Endothelial cell of umbilical vein (primary cell): ENCODE data around the gene LRAT. TPM values are rescaled to one million over a fixed set of nuclear protein-coding genes. Genes with fewer than 3 reads are reported as not detected.

Experiments used
- BruUV-seq: library from RNA; stranded (reverse); fragments of 400-500 nt; replicated peaks from 2 replicates; lab custom pipeline; 2021; lab: Mats Ljungman, UMichigan
- CTCF ChIA-PET: fragments of 300-600, 350-600 bp; sonication (Branson Sonifier 250); formaldehyde crosslinking; loops from one replicate; lab custom pipeline; 2021; ENCODE audit warnings: antibody characterized with exemption, inconsistent platforms; lab: Charles Lee
- POLR2A ChIA-PET: fragments of 300-600, 350-600 bp; sonication (Branson Sonifier 250); formaldehyde crosslinking; loops from one replicate; lab custom pipeline; 2021; ENCODE audit warnings: antibody characterized with exemption, inconsistent platforms; lab: Charles Lee
- DNase-seq: peaks from one replicate; pipeline ENCODE4 v3.0.0-alpha.2; 2011; ENCODE audit warnings: low read depth, low spot score
- FAIRE-seq: peaks from 2 replicates; lab custom pipeline; 2011; peaks lifted over from hg19 to GRCh38; lab: Jason Lieb, UNC
- H2AFZ ChIP-seq: 2 replicates; pipeline ENCODE4 v1.6.0; 2012; ENCODE audit warnings: low read depth, low read length, control low read depth, inconsistent platforms
- H3K27ac ChIP-seq: 2 replicates; pipeline ENCODE4 v1.5.1; 2011; ENCODE audit warnings: low read depth, mild to moderate bottlenecking, control low read depth, low read length, moderate library complexity; ENCODE audit not compliant: insufficient read depth
- H3K27me3 ChIP-seq, 2 experiments: 2 replicates each; pipeline versions ENCODE4 v1.6.0 to v1.6.1; 2011; ENCODE audit warnings: low read length in 2 of 2, mixed read lengths in 1 of 2; ENCODE audit not compliant: control insufficient read depth in 2 of 2, insufficient read depth in 2 of 2
- H3K36me3 ChIP-seq, 2 experiments: 2 replicates in 1 of 2; 3 replicates in 1 of 2; pipeline ENCODE4 v1.5.1; 2011; ENCODE audit warnings: low read length in 2 of 2, mild to moderate bottlenecking in 1 of 2, moderate library complexity in 1 of 2; ENCODE audit not compliant: control insufficient read depth in 2 of 2, insufficient read depth in 2 of 2; ENCODE audit errors: extremely low read depth in 1 of 2
- H3K4me1 ChIP-seq: 3 replicates; pipeline ENCODE4 v1.5.1; 2011; ENCODE audit warnings: mild to moderate bottlenecking, low read length; ENCODE audit not compliant: control insufficient read depth, insufficient read depth; ENCODE audit errors: extremely low read depth
- H3K4me2 ChIP-seq: 2 replicates; pipeline ENCODE4 v1.6.1; 2011; ENCODE audit warnings: low read length, control low read depth, mixed read lengths; ENCODE audit not compliant: insufficient read depth
- H3K4me3 ChIP-seq, 3 experiments: fragments of 200-600 bp in 1 of 3; sonication (generic), shearing (Covaris generic) in 1 of 3; replicated peaks in 1 of 3; 2 replicates each; pipeline ENCODE4 v1.5.1; 2011 to 2016; ENCODE audit warnings: control low read depth in 3 of 3, low read length in 3 of 3, mild to moderate bottlenecking in 2 of 3, inconsistent platforms in 1 of 3, low read depth in 1 of 3, moderate library complexity in 1 of 3; ENCODE audit not compliant: insufficient read depth in 1 of 3
- H3K79me2 ChIP-seq: 2 replicates; pipeline ENCODE4 v1.6.0; 2012; ENCODE audit warnings: low read length, inconsistent platforms; ENCODE audit not compliant: control insufficient read depth, insufficient read depth
- H3K9ac ChIP-seq: replicated peaks from 2 replicates; pipeline ENCODE3; 2011; ENCODE audit warnings: low read length, control low read depth; ENCODE audit not compliant: insufficient read depth; ENCODE audit errors: extremely low read depth
- H3K9me1 ChIP-seq: replicated peaks from 3 replicates; pipeline ENCODE4 v1.6.0; 2011; ENCODE audit warnings: mild to moderate bottlenecking, low read length; ENCODE audit not compliant: control insufficient read depth, insufficient read depth; ENCODE audit errors: extremely low read depth
- H3K9me3 ChIP-seq: replicated peaks from 2 replicates; pipeline ENCODE4 v1.5.1; 2012; ENCODE audit warnings: low read length, inconsistent platforms; ENCODE audit not compliant: control insufficient read depth, insufficient read depth
- H4K20me1 ChIP-seq: replicated peaks from 2 replicates; pipeline ENCODE3; 2011; ENCODE audit warnings: mild to moderate bottlenecking, low read length; ENCODE audit not compliant: control insufficient read depth, insufficient read depth; ENCODE audit errors: extremely low read depth
- EZH2 ChIP-seq: IDR thresholded peaks from 2 replicates; pipeline ENCODE4 v1.6.1; 2012; ENCODE audit warnings: borderline replicate concordance, low read depth, mild to moderate bottlenecking, moderate library complexity, low read length, inconsistent platforms; ENCODE audit not compliant: severe bottlenecking
- GATA2 ChIP-seq: IDR thresholded peaks from 2 replicates; pipeline ENCODE4 v1.7.0; 2011; ENCODE audit warnings: low read depth, mild to moderate bottlenecking, moderate library complexity, mixed read lengths, low read length; ENCODE audit not compliant: insufficient read length, insufficient read depth
- JUN ChIP-seq: IDR thresholded peaks from 2 replicates; pipeline ENCODE4 v1.6.1; 2011; ENCODE audit warnings: borderline replicate concordance, low read depth; ENCODE audit not compliant: insufficient read length, insufficient read depth
- POLR2AphosphoS5 ChIP-seq: IDR thresholded peaks from 2 replicates; pipeline ENCODE4 v1.6.1; 2012; ENCODE audit warnings: low read depth, mild to moderate bottlenecking, control low read depth, low read length, moderate library complexity; ENCODE audit not compliant: insufficient read depth
- dilution Hi-C: fragments of 300-500 bp; cut with MboI; formaldehyde crosslinking; loops from one replicate; pipeline ENCODE4 v1.15.0; 2019; ENCODE audit warnings: low sequenced_read_pairs; ENCODE audit not compliant: extremely low pct_ligation_motif_present
- intact Hi-C: fragments of 100-400 bp; cut with micrococcal nuclease; formaldehyde crosslinking; loops from one replicate; pipeline ENCODE4 v1.10.0; 2022
- polyA plus RNA-seq, 4 experiments: library from polyadenylated mRNA; depleted of rRNA in 3 of 4; stranded (reverse) in 3 of 4; unstranded in 1 of 4; fragments of >200 nt; gene quantifications; 2 replicates each; pipeline versions ENCODE4 v1.2.1 to v1.2.3, GENCODE V29; 2011 to 2012; ENCODE audit warnings: missing spikeins in 1 of 4
- total RNA-seq: library from RNA; stranded (reverse); gene quantifications from 2 replicates; pipeline ENCODE4 v1.2.3, GENCODE V29; 2021
- TF ChIP-seq, protein P1 (sequence below), 2 donors: IDR thresholded peaks; 1 replicate in 1 of 2; 2 replicates in 1 of 2; pipeline ENCODE4 v1.5.1; 2011; ENCODE audit warnings: low read length in 2 of 2, mild to moderate bottlenecking in 2 of 2, moderate library complexity in 2 of 2, control low read depth in 1 of 2, inconsistent platforms in 1 of 2, low read depth in 1 of 2; ENCODE audit not compliant: insufficient read depth in 1 of 2; ENCODE audit errors: extremely low read depth in 1 of 2
- TF ChIP-seq, protein P2 (sequence below): IDR thresholded peaks from 2 replicates; pipeline ENCODE4 v1.6.1; 2011; ENCODE audit not compliant: insufficient read depth, insufficient read length

The LRAT gene
- total and polyA plus RNA-seq, 2 donors (not counting 3 experiments of a cell fraction or from before 2014, with no cell fraction given): not detected

DNA sequence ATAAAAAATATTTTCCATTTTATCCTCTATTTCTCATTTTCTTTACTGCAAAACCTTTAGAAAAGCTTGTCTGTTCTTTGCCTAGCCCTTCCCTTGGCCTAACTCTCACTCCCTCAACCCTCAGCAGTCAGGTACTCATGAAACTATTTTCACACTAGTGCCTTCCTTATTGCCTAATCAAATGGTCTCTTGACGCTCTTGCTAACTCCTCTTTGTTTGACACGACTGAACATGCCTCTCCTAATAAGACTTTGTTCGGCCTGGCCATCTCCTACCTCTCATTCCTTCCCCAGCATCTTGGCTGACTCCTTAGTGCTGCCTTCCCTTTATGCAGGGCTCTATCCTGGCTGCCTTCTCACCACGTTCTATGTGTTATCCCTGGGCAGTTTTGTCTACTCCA is 11.1 kb upstream of the LRAT start:
- no peak for TF ChIP-seq JUN
- no peak for TF ChIP-seq GATA2
- TF ChIP-seq POLR2AphosphoS5: no peak
- TF ChIP-seq, protein P1, sequence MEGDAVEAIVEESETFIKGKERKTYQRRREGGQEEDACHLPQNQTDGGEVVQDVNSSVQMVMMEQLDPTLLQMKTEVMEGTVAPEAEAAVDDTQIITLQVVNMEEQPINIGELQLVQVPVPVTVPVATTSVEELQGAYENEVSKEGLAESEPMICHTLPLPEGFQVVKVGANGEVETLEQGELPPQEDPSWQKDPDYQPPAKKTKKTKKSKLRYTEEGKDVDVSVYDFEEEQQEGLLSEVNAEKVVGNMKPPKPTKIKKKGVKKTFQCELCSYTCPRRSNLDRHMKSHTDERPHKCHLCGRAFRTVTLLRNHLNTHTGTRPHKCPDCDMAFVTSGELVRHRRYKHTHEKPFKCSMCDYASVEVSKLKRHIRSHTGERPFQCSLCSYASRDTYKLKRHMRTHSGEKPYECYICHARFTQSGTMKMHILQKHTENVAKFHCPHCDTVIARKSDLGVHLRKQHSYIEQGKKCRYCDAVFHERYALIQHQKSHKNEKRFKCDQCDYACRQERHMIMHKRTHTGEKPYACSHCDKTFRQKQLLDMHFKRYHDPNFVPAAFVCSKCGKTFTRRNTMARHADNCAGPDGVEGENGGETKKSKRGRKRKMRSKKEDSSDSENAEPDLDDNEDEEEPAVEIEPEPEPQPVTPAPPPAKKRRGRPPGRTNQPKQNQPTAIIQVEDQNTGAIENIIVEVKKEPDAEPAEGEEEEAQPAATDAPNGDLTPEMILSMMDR (IDR thresholded peaks at IDR 0.05; ENCODE audit: extremely low read depth in 1 of 2, insufficient read depth in 1 of 2, low read depth in 1 of 2, low read length in 2 of 2): no peak
- H3K4me2 ChIP-seq: no peak overlapping the region

DNA sequence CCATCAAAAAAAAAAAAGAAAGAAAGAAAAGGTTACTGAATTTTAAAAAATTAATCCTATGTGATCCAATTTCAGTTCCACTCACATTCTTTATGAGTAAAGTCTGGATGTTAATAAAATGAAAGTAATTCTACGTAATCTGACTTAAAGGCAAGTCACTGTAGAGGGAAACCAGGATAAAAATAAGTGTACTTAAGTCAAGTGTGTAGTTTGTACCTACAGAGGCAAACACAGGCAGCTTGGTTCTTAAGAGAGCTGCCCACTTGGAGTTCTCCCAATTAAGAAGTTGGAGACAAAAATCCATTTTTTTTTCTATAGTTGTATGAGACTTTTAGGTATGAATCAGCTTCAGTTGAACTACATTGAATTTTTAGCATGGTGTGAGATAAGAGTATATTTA is 7.0 kb upstream of the LRAT start:
- H4K20me1 ChIP-seq: no peaks in the 10 kb centered on the region
- no peak overlapping the region for H3K9ac ChIP-seq
- FAIRE-seq (no peak), DNase-seq (no peak)
- H3K4me1 ChIP-seq: no peaks in the 10 kb centered on the region
- H3K27me3 ChIP-seq: peaks cover 14 to 23% of the 10 kb centered on the region in 2 experiments
- intact Hi-C loops (no loop called here), dilution Hi-C loops (no loop called here)
- ChIA-PET POLR2A (no interaction called here), CTCF (no interaction called here)
- H2AFZ ChIP-seq: no peak overlapping the region
- H3K9me1 ChIP-seq: no peaks in the 10 kb centered on the region
- H3K9me3 ChIP-seq: no peaks in the 10 kb centered on the region
- no peak overlapping the region for H3K4me2 ChIP-seq
- no peaks in the 10 kb centered on the region for H3K36me3 ChIP-seq
- TF ChIP-seq POLR2AphosphoS5 (no peak), EZH2 (no peak)
- TF ChIP-seq, protein P2, sequence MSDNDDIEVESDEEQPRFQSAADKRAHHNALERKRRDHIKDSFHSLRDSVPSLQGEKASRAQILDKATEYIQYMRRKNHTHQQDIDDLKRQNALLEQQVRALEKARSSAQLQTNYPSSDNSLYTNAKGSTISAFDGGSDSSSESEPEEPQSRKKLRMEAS: no peak
- no peak overlapping the region for H3K4me3 ChIP-seq
- no peaks in the 10 kb centered on the region for H3K79me2 ChIP-seq
- no TSS peak for BruUV-seq
- H3K27ac ChIP-seq: no peak overlapping the region

More for the DNA sequence above, 11.1 kb upstream of the LRAT start:
- Histone ChIP-seq H3K27ac (no peak overlapping the region), H3K4me3 (no peak overlapping the region), H3K79me2 (no peaks in the 10 kb centered on the region), H3K9ac (no peak overlapping the region), H3K9me3 (no peaks in the 10 kb centered on the region), H3K4me1 (no peaks in the 10 kb centered on the region), H2AFZ (no peak overlapping the region), H3K36me3 (no peaks in the 10 kb centered on the region), H3K9me1 (no peaks in the 10 kb centered on the region), H4K20me1 (no peaks in the 10 kb centered on the region), H3K27me3 (no peaks in the 10 kb centered on the region)
- BruUV-seq: no TSS peak
- intact Hi-C loops (no loop called here), dilution Hi-C loops (no loop called here)
- POLR2A ChIA-PET: no interaction called here
- DNase-seq: no peak
- no peak for FAIRE-seq
- CTCF ChIA-PET: no interaction called here
